ENCODE data around the gene SERAC1. TPM values are rescaled to one million over a fixed set of nuclear protein-coding genes. Genes with fewer than 3 reads are reported as not detected.
"Not testable (repeated sequence)": the region's sequence is repeated elsewhere in the genome, so short reads cannot be mapped to it uniquely, and the experiment has no call there.

Gene SERAC1
- polyA plus RNA-seq, 1 donor (not counting 4 experiments of a cell fraction or from before 2014, with no cell fraction given): 10.1 TPM

GRCh38 chr6:158170656-158171081, 2.6 kb upstream of the SERAC1 start:
- TF ChIP-seq EZH2 (IDR thresholded peaks at IDR 0.05; ENCODE audit: low read length) (no peak), CTCF (optimal IDR thresholded peaks at IDR 0.05 in 1 of 3, IDR thresholded peaks at IDR 0.05 in 1 of 3, conservative IDR thresholded peaks at IDR 0.05 in 1 of 3; ENCODE audit: extremely low read depth in 1 of 3, insufficient read depth in 2 of 3, low read length in 3 of 3) (no peak)
- Histone ChIP-seq H3K9ac (ENCODE audit: control insufficient read depth, extremely low read depth, insufficient read depth, low read length) (no peak overlapping the region), H3K79me2 (ENCODE audit: control insufficient read depth, insufficient read depth, low read length) (peaks cover 12% of the 10 kb centered on the region), H3K27ac (ENCODE audit: control insufficient read depth, insufficient read depth, low read length) (peak overlapping the region; percentile 47), H3K4me1 (ENCODE audit: control insufficient read depth, extremely low read depth, insufficient read depth, low read length) (peaks cover 25% of the 10 kb centered on the region), H3K27me3 (ENCODE audit: control insufficient read depth, extremely low read depth, insufficient read depth, low read length) (no peaks in the 10 kb centered on the region), H3K4me3 (ENCODE audit: control insufficient read depth in 2 of 3, extremely low read depth in 1 of 3, insufficient read depth in 2 of 3, low read depth in 1 of 3, low read length in 3 of 3) (peak overlapping the region in 2 of 3 experiments; percentile 3 to 24), H3K9me1 (ENCODE audit: control insufficient read depth, extremely low read depth, insufficient read depth, low read length) (no peaks in the 10 kb centered on the region), H4K20me1 (ENCODE audit: control insufficient read depth, extremely low read depth, insufficient read depth, low read length) (no peaks in the 10 kb centered on the region), H3K36me3 (ENCODE audit: control insufficient read depth in 2 of 2, extremely low read depth in 1 of 2, insufficient read depth in 2 of 2, low read length in 2 of 2) (no peaks in the 10 kb centered on the region), H3K9me3 (ENCODE audit: control insufficient read depth, low read depth, low read length) (no peaks in the 10 kb centered on the region), H2AFZ (ENCODE audit: control insufficient read depth, low read length) (no peak overlapping the region), H3K4me2 (ENCODE audit: control insufficient read depth, extremely low read depth, insufficient read depth, low read depth, low read length) (peak overlapping the region; percentile 55)
- dilution Hi-C loops (cut with MboI; ENCODE audit: extremely low pct_ligation_motif_present, low sequenced_read_pairs): no loop called here
- DNase-seq (ENCODE audit: low read depth, low spot score) (no peak), FAIRE-seq (peak; percentile 87)

DNA sequence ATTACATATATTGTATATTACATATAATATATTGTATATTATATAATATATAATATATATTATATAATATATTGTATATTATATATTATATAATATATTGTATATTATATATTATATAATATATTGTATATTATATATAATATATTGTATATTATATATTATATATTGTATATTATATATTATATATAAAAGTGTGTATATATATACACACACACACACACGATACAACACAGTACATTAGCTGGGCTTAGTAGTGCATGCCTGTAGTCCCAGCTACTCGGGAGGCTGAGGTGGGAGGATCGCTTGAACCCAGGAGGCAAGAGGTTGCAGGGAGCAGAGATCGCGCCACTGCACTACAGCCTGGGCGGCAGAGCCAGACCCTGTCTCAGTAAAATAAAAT, 1.6 kb upstream of the SERAC1 start:
- FAIRE-seq; H2AFZ ChIP-seq (ENCODE audit: control insufficient read depth, low read length); H3K9me1 ChIP-seq (ENCODE audit: control insufficient read depth, extremely low read depth, insufficient read depth, low read length); H3K9me3 ChIP-seq (ENCODE audit: control insufficient read depth, low read depth, low read length); H3K27ac ChIP-seq (ENCODE audit: control insufficient read depth, insufficient read depth, low read length); dilution Hi-C loops (cut with MboI; ENCODE audit: extremely low pct_ligation_motif_present, low sequenced_read_pairs); DNase-seq (ENCODE audit: low read depth, low spot score); H3K4me2 ChIP-seq (ENCODE audit: control insufficient read depth, extremely low read depth, insufficient read depth, low read depth, low read length); H3K27me3 ChIP-seq (ENCODE audit: control insufficient read depth, extremely low read depth, insufficient read depth, low read length); H3K9ac ChIP-seq (ENCODE audit: control insufficient read depth, extremely low read depth, insufficient read depth, low read length); H3K36me3 ChIP-seq (ENCODE audit: control insufficient read depth in 2 of 2, extremely low read depth in 1 of 2, insufficient read depth in 2 of 2, low read length in 2 of 2); H3K4me3 ChIP-seq (ENCODE audit: control insufficient read depth in 2 of 3, extremely low read depth in 1 of 3, insufficient read depth in 2 of 3, low read depth in 1 of 3, low read length in 3 of 3); H4K20me1 ChIP-seq (ENCODE audit: control insufficient read depth, extremely low read depth, insufficient read depth, low read length): not testable (repeated sequence)
- Histone ChIP-seq H3K79me2 (ENCODE audit: control insufficient read depth, insufficient read depth, low read length) (peaks cover 14% of the 10 kb centered on the region), H3K4me1 (ENCODE audit: control insufficient read depth, extremely low read depth, insufficient read depth, low read length) (peaks cover 23% of the 10 kb centered on the region)

GRCh38 chr6:158165919-158166416, 2.1 kb downstream of the SERAC1 start:
- Histone ChIP-seq H3K9me3 (ENCODE audit: control insufficient read depth, low read depth, low read length) (no peaks in the 10 kb centered on the region), H3K9me1 (ENCODE audit: control insufficient read depth, extremely low read depth, insufficient read depth, low read length) (no peaks in the 10 kb centered on the region), H3K27me3 (ENCODE audit: control insufficient read depth, extremely low read depth, insufficient read depth, low read length) (no peaks in the 10 kb centered on the region), H3K79me2 (ENCODE audit: control insufficient read depth, insufficient read depth, low read length) (peaks cover 17% of the 10 kb centered on the region), H4K20me1 (ENCODE audit: control insufficient read depth, extremely low read depth, insufficient read depth, low read length) (no peaks in the 10 kb centered on the region), H3K4me1 (ENCODE audit: control insufficient read depth, extremely low read depth, insufficient read depth, low read length) (peaks cover 12% of the 10 kb centered on the region), H3K4me3 (ENCODE audit: control insufficient read depth in 2 of 3, extremely low read depth in 1 of 3, insufficient read depth in 2 of 3, low read depth in 1 of 3, low read length in 3 of 3) (no peak overlapping the region), H3K36me3 (ENCODE audit: control insufficient read depth in 2 of 2, extremely low read depth in 1 of 2, insufficient read depth in 2 of 2, low read length in 2 of 2) (no peaks in the 10 kb centered on the region), H3K9ac (ENCODE audit: control insufficient read depth, extremely low read depth, insufficient read depth, low read length) (no peak overlapping the region), H3K4me2 (ENCODE audit: control insufficient read depth, extremely low read depth, insufficient read depth, low read depth, low read length) (no peak overlapping the region), H2AFZ (ENCODE audit: control insufficient read depth, low read length) (no peak overlapping the region), H3K27ac (ENCODE audit: control insufficient read depth, insufficient read depth, low read length) (no peak overlapping the region)
- DNase-seq (ENCODE audit: low read depth, low spot score) (no peak), FAIRE-seq (no peak)
- TF ChIP-seq CTCF (optimal IDR thresholded peaks at IDR 0.05 in 1 of 3, IDR thresholded peaks at IDR 0.05 in 1 of 3, conservative IDR thresholded peaks at IDR 0.05 in 1 of 3; ENCODE audit: extremely low read depth in 1 of 3, insufficient read depth in 2 of 3, low read length in 3 of 3): no peak
- no peak for TF ChIP-seq EZH2 (IDR thresholded peaks at IDR 0.05; ENCODE audit: low read length)
- dilution Hi-C loops (cut with MboI; ENCODE audit: extremely low pct_ligation_motif_present, low sequenced_read_pairs): no loop called here
